ENCODE results near the gene CCDC127. TPM values are rescaled to one million over a fixed set of nuclear protein-coding genes. Genes with fewer than 3 reads are reported as not detected.

CCDC127 gene
- total and polyA plus RNA-seq, 2 of the 4 experiments (the other 2 are of a cell fraction), result 3.2 to 3.9 TPM

GRCh38 chr5:189486-189885 lies 28.5 kb downstream of the CCDC127 start:
- dilution Hi-C loops (cut with HindIII; ENCODE audit: low sequenced_read_pairs, unreplicated experiment), result no loop called here
- POLR2A ChIA-PET (ENCODE audit: unreplicated experiment), result no interaction called here
- no peak for ATAC-seq (ENCODE audit: low read depth)

More at GRCh38 chr5:189486-189885, 28.5 kb downstream of the CCDC127 start:
- intact Hi-C loops (cut with micrococcal nuclease) (no loop called here), in situ Hi-C loops (cut with MboI; ENCODE audit: low sequenced_read_pairs) (no loop called here)
- Histone ChIP-seq H2BK120ac (ENCODE audit: low read depth, low read length) (no peak overlapping the region), H4K20me1 (ENCODE audit: insufficient read depth, low read length) (peaks cover 2% of the 10 kb centered on the region; the same call in 1 of the 2 replicates), H3K4ac (ENCODE audit: low read depth, low read length) (no peak overlapping the region), H2BK15ac (ENCODE audit: low read depth, low read length) (no peak overlapping the region), H2BK20ac (ENCODE audit: low read depth, low read length) (no peak overlapping the region), H3K79me1 (ENCODE audit: low read depth in 1 of 2, low read length in 2 of 2) (no peaks in the 10 kb centered on the region), H3K9ac (ENCODE audit: low read depth, low read length) (no peak overlapping the region), H2AK5ac (ENCODE audit: low read depth, low read length) (peak overlapping the region; percentile 4; the same call in 1 of the 2 replicates), H3K18ac (ENCODE audit: low read depth, low read length) (no peak overlapping the region), H3K27me3 (ENCODE audit: control insufficient read depth, insufficient read depth, low read length) (peaks cover 12% of the 10 kb centered on the region; the same call in 1 of the 2 replicates), H2AK9ac (replicated peaks; ENCODE audit: low read depth, low read length, poor library complexity) (no peak overlapping the region), H3K9me3 (ENCODE audit: control insufficient read depth, insufficient read depth, low read length) (no peaks in the 10 kb centered on the region), H3K27ac (ENCODE audit: insufficient read depth, low read length) (no peak overlapping the region), H3K4me3 (ENCODE audit: insufficient read depth, low read depth, low read length) (no peak overlapping the region), H3K56ac (ENCODE audit: extremely low read depth, insufficient read depth, low read length) (no peak overlapping the region), H2BK5ac (ENCODE audit: low read depth, low read length, poor library complexity, severe bottlenecking) (no peak overlapping the region), H4K5ac (ENCODE audit: low read depth, low read length) (no peak overlapping the region), H3K4me1 (ENCODE audit: control insufficient read depth, insufficient read depth, low read length) (no peaks in the 10 kb centered on the region), H3K4me2 (ENCODE audit: low read depth, low read length) (no peak overlapping the region), H3K23ac (ENCODE audit: low read depth, low read length) (no peak overlapping the region), H3K14ac (replicated peaks; ENCODE audit: low read depth, low read length) (no peak overlapping the region), H3K36me3 (ENCODE audit: control insufficient read depth, insufficient read depth, low read length) (no peaks in the 10 kb centered on the region), H4K91ac (ENCODE audit: insufficient read depth, low read depth, low read length) (no peak overlapping the region), H4K8ac (ENCODE audit: low read depth in 2 of 2, low read length in 2 of 2) (no peak overlapping the region), H2AFZ (replicated peaks; ENCODE audit: low read length, poor library complexity) (no peak overlapping the region), H3K9me1 (ENCODE audit: insufficient read depth, low read length) (peaks cover 3% of the 10 kb centered on the region; the same call in 1 of the 2 replicates)
- no TSS peak for BruUV-seq (replicated peaks)
- CTCF ChIA-PET, result no interaction called here
- no peak for TF ChIP-seq CEBPB (IDR thresholded peaks at IDR 0.05; ENCODE audit: low read depth, low read length)
- no peak for TF ChIP-seq CTCF (conservative IDR thresholded peaks at IDR 0.05; ENCODE audit: low read depth, low read length)
- TF ChIP-seq SMC3 (IDR thresholded peaks at IDR 0.05; ENCODE audit: low read depth, low read length), result no peak
- WGBS, 2 experiments (ENCODE audit: extremely low coverage in 2 of 2, insufficient read length in 1 of 2), result 96% methylated on average over 5 of the region's 10 CpGs; no CpG with 5 or more reads in 1 of the 2 experiments
- DNase-seq, result no peak
